Panc1 (cell line): Measurements from ENCODE around the gene PTPRCAP.

ENCODE experiments used
- CTCF ChIP-seq: fragments of 450-650 bp; IDR thresholded peaks from 2 replicates; pipeline ENCODE4 v1.5.1; 2017; ENCODE audit warnings: mild to moderate bottlenecking
- POLR2AphosphoS5 ChIP-seq: IDR thresholded peaks from 2 replicates; pipeline ENCODE4 v1.6.1; 2012; ENCODE audit warnings: mild to moderate bottlenecking, low read depth, low read length, moderate library complexity

- no peak for TF ChIP-seq POLR2AphosphoS5
- TF ChIP-seq CTCF: no peak
Observed at GRCh38 chr11:67408437-67409200, 28.9 kb downstream of the PTPRCAP start.
